Spleen (tissue), 11 donors: ENCODE measurements around the gene RBM23. TPM values are rescaled to one million over a fixed set of nuclear protein-coding genes. Genes with fewer than 3 reads are reported as not detected.
"Not testable (repeated sequence)": the region's sequence is repeated elsewhere in the genome, so short reads cannot be mapped to it uniquely, and the experiment has no call there.

Experiments
- DNase-seq: peaks from one replicate; pipeline ENCODE4 v3.0.0-alpha.2; 2020
- H3K27ac ChIP-seq, 8 donors: fragments of 200-600 bp; sonication (generic) in 7 of 8; 1 replicate in 4 of 8; 2 replicates in 4 of 8; pipeline versions ENCODE4 v1.5.0 to v1.8.0; 2016 to 2021; ENCODE audit warnings: inconsistent platforms in 4 of 8, mild to moderate bottlenecking in 4 of 8, moderate library complexity in 1 of 8
- H3K27me3 ChIP-seq, 7 donors: fragments of 200-600 bp; sonication (generic) in 6 of 7; replicated peaks in 1 of 7; 1 replicate in 4 of 7; 2 replicates in 3 of 7; pipeline versions ENCODE4 v1.5.0 to v1.8.0; 2016 to 2021; ENCODE audit warnings: inconsistent platforms in 3 of 7, mild to moderate bottlenecking in 1 of 7
- H3K36me3 ChIP-seq, 6 donors: fragments of 200-600 bp; sonication (generic) in 5 of 6; 1 replicate in 4 of 6; 2 replicates in 2 of 6; pipeline versions ENCODE4 v1.5.0 to v1.8.0; 2016 to 2021; ENCODE audit warnings: inconsistent platforms in 2 of 6
- H3K4me1 ChIP-seq, 6 donors: fragments of 200-600 bp; sonication (generic) in 5 of 6; 1 replicate in 3 of 6; 2 replicates in 3 of 6; pipeline versions ENCODE4 v1.5.0 to v1.8.0; 2016 to 2021; ENCODE audit warnings: inconsistent platforms in 3 of 6
- H3K4me3 ChIP-seq, 8 donors: fragments of 200-600 bp; sonication (generic) in 7 of 8; 1 replicate in 4 of 8; 2 replicates in 4 of 8; pipeline versions ENCODE4 v1.5.0 to v1.8.0; 2016 to 2021; ENCODE audit warnings: inconsistent platforms in 4 of 8, mild to moderate bottlenecking in 4 of 8, moderate library complexity in 2 of 8
- H3K9me3 ChIP-seq, 8 donors: fragments of 200-600 bp; sonication (generic) in 7 of 8; 1 replicate in 4 of 8; 2 replicates in 4 of 8; pipeline versions ENCODE4 v1.5.0 to v1.8.0; 2016 to 2021; ENCODE audit warnings: inconsistent platforms in 4 of 8
- CTCF ChIP-seq, 11 experiments: fragments of 200-600 bp in 7 of 11; fragments of 450-650 bp in 4 of 11; sonication (generic) in 4 of 11; IDR thresholded peaks in 8 of 11; conservative IDR thresholded peaks in 3 of 11; 1 replicate in 7 of 11; 2 replicates in 4 of 11; pipeline versions ENCODE4 v1.4.0 to v1.8.0; 2016 to 2021; ENCODE audit warnings: antibody characterized with exemption in 11 of 11, inconsistent platforms in 4 of 11, mild to moderate bottlenecking in 1 of 11
- POLR2A ChIP-seq, 3 donors: fragments of 450-650 bp; IDR thresholded peaks; one replicate each; pipeline ENCODE4 v1.5.1; 2017; ENCODE audit warnings: antibody characterized with exemption in 3 of 3, mild to moderate bottlenecking in 1 of 3
- POLR2AphosphoS5 ChIP-seq, 3 donors: sonication (generic); formaldehyde crosslinking; IDR thresholded peaks; one replicate each; pipeline ENCODE4 v1.5.1; 2017; ENCODE audit warnings: antibody characterized with exemption in 3 of 3
- WGBS, 5 donors: extraction: QIAGEN DNeasy Blood & Tissue Kit in 3 of 5; methylation state at CpG; one replicate each; pipeline versions ENCODE4 v1.1.5 to v1.1.7; 2013 to 2018; 5-methylcytosine and 5-hydroxymethylcytosine counted together
- intact Hi-C: fragments of 100-400 bp; cut with DNase I; formaldehyde crosslinking; loops from one replicate; pipeline ENCODE4 v1.15.0; 2023; ENCODE audit warnings: low total_unique reads
- polyA plus RNA-seq, 3 donors: library from polyadenylated mRNA; stranded (reverse); fragments of 200-250 nt; gene quantifications; one replicate each; pipeline ENCODE4 v1.2.1, GENCODE V29; 2013
- total RNA-seq, 7 donors: library from RNA; depleted of rRNA in 3 of 7; stranded (reverse); fragments of >200 nt in 3 of 7; fragmentation: NEBNext Ultra II Directional in 4 of 7; extraction: Animal tissue kit (Norgen Biotek cat#: 25700) in 4 of 7; gene quantifications; one replicate each; pipeline versions ENCODE4 v1.1.0 to v1.2.1, GENCODE V29; 2016 to 2021
- donor health status: healthy with polysubstance abuse.
- donor health status: DM: no; HTN: no; CAD: no; lungs with moderate emphysema.
- donor health status: DM: no; HTN: no; CAD: no.
- donor health status: Bipolar disorder and iron deficiency.
- donor health status: healthy.
- donor health status: DM: no; HTN: no; CAD: no.
- donor health status: DM: yes; HTN: yes; CAD: no.

Gene RBM23
- total and polyA plus RNA-seq, 10 donors, result 19.0 to 875 (median 93.2) TPM

- DNase-seq, result peak; percentile 48
- Histone ChIP-seq H3K27me3 (no peaks in the 10 kb centered on the region), H3K9me3 (no peaks in the 10 kb centered on the region), H3K27ac (no peak overlapping the region), H3K36me3 (no peaks in the 10 kb centered on the region), H3K4me3 (no peak overlapping the region), H3K4me1 (peaks cover 9 to 25% (median 14%) of the 10 kb centered on the region in 6 donors)
- intact Hi-C loops, result no loop called here
- no peak for TF ChIP-seq POLR2A (IDR thresholded peaks at IDR 0.05)
- no peak for TF ChIP-seq POLR2AphosphoS5 (IDR thresholded peaks at IDR 0.05)
- TF ChIP-seq CTCF (IDR thresholded peaks at IDR 0.05 in 8 of 11, conservative IDR thresholded peaks at IDR 0.05 in 3 of 11), result no peak
- 72 to 79% (median 79%) methylated on average over 6 of the region's 6 CpGs for WGBS, 5 donors
Observed at GRCh38 chr14:22865424-22866405, 53.2 kb downstream of the RBM23 start.

- peak; percentile 12 for DNase-seq
- H3K9me3 ChIP-seq, result no peaks in the 10 kb centered on the region
- H3K27me3 ChIP-seq, result no peaks in the 10 kb centered on the region
- H3K27ac ChIP-seq, result no peak overlapping the region
- H3K4me1 ChIP-seq, result peaks cover 2 to 17% (median 6%) of the 10 kb centered on the region in 6 donors
- no peaks in the 10 kb centered on the region for H3K36me3 ChIP-seq
- intact Hi-C loops, result no loop called here
- no peak for TF ChIP-seq CTCF (IDR thresholded peaks at IDR 0.05 in 8 of 11, conservative IDR thresholded peaks at IDR 0.05 in 3 of 11)
- no peak for TF ChIP-seq POLR2A (IDR thresholded peaks at IDR 0.05)
- no peak for TF ChIP-seq POLR2AphosphoS5 (IDR thresholded peaks at IDR 0.05)
- H3K4me3 ChIP-seq, result no peak overlapping the region
- 84 to 97% (median 91%) methylated on average over 4 of the region's 4 CpGs for WGBS, 5 donors
Observed at GRCh38 chr14:22864979-22865378, 54.0 kb downstream of the RBM23 start.

GRCh38 chr14:22861651-22862050, 57.3 kb downstream of the RBM23 start:
- intact Hi-C loops, result no loop called here
- Histone ChIP-seq H3K36me3 (no peaks in the 10 kb centered on the region), H3K4me3 (no peak overlapping the region), H3K27me3 (peaks cover 0 to 23% (median 0%) of the 10 kb centered on the region in 7 donors), H3K4me1 (peaks cover 0 to 21% (median 0%) of the 10 kb centered on the region in 6 donors), H3K9me3 (peaks cover 0 to 4% (median 0%) of the 10 kb centered on the region in 8 donors), H3K27ac (no peak overlapping the region)
- TF ChIP-seq POLR2AphosphoS5 (IDR thresholded peaks at IDR 0.05), result no peak
- TF ChIP-seq POLR2A (IDR thresholded peaks at IDR 0.05), result no peak
- TF ChIP-seq CTCF (IDR thresholded peaks at IDR 0.05 in 8 of 11, conservative IDR thresholded peaks at IDR 0.05 in 3 of 11), result no peak
- DNase-seq, result peak; percentile 1

DNA sequence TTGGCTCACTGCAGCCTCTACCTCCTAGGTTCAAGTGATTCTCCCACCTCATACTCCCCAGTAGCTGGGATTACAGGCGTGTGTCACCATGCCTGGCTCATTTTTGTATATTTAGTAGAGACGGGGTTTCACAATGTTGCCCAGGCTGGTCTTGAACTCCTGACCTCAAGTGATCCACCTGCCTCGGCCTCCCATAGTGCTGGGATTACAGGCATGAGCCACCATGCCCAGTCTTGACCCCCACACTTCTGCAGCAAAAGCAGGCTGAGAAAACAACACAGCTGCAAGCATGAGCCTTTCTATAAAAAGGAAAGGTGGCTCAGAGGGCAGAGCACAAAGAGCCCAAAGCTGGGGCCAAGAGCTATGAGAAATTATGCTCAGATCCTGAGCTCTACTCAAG, 58.6 kb downstream of the RBM23 start:
- H3K36me3 ChIP-seq, H3K9me3 ChIP-seq, H3K27ac ChIP-seq, intact Hi-C loops, H3K4me3 ChIP-seq: not testable (repeated sequence)
- DNase-seq, result peak; percentile 23
- Histone ChIP-seq H3K4me1 (peaks cover 0 to 16% (median 0%) of the 10 kb centered on the region in 6 donors), H3K27me3 (peaks cover 0 to 29% (median 0%) of the 10 kb centered on the region in 7 donors)
- WGBS, 5 donors, result 60 to 90% (median 84%) methylated on average over 3 of the region's 3 CpGs
